ENCODE data around the gene MARCHF9.

The MARCHF9 gene

DNA sequence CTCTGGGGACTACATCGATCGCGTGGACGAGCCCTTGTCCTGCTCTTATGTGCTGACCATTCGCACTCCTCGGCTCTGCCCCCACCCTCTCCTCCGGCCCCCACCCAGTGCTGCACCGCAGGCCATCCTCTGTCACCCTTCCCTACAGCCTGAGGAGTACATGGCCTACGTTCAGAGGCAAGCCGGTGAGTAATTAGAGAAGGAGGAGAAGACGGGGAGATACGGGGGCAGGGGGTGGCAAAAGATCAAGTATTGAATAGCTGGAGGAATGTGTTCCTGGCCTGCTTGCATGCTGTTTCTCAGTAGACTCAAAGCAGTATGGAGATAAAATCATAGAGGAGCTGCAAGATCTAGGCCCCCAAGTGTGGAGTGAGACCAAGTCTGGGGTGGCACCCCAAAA lies 39.1 kb upstream of the MARCHF9 start:
- TF ChIP-seq POLR2A (IDR thresholded peaks at IDR 0.05; ENCODE audit: extremely low read depth, insufficient read length) (no peak), CTCF (IDR thresholded peaks at IDR 0.05; ENCODE audit: low read depth, low read length) (no peak), MYC (IDR thresholded peaks at IDR 0.05; ENCODE audit: low read depth, low read length) (no peak)
- TF ChIP-seq, protein P1, sequence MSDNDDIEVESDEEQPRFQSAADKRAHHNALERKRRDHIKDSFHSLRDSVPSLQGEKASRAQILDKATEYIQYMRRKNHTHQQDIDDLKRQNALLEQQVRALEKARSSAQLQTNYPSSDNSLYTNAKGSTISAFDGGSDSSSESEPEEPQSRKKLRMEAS (IDR thresholded peaks at IDR 0.05; ENCODE audit: low read depth, low read length), result no peak
- DNase-seq (ENCODE audit: low read depth), result no peak
- H3K4me3 ChIP-seq (ENCODE audit: low read depth, low read length), result no peak overlapping the region

GRCh38 chr12:57716305-57716704 lies 38.6 kb upstream of the MARCHF9 start:
- TF ChIP-seq POLR2A (IDR thresholded peaks at IDR 0.05; ENCODE audit: extremely low read depth, insufficient read length) (no peak), MYC (IDR thresholded peaks at IDR 0.05; ENCODE audit: low read depth, low read length) (no peak), CTCF (IDR thresholded peaks at IDR 0.05; ENCODE audit: low read depth, low read length) (no peak)
- TF ChIP-seq, protein P1 (IDR thresholded peaks at IDR 0.05; ENCODE audit: low read depth, low read length), result no peak
- H3K4me3 ChIP-seq (ENCODE audit: low read depth, low read length), result no peak overlapping the region
- no peak for DNase-seq (ENCODE audit: low read depth)

DNA sequence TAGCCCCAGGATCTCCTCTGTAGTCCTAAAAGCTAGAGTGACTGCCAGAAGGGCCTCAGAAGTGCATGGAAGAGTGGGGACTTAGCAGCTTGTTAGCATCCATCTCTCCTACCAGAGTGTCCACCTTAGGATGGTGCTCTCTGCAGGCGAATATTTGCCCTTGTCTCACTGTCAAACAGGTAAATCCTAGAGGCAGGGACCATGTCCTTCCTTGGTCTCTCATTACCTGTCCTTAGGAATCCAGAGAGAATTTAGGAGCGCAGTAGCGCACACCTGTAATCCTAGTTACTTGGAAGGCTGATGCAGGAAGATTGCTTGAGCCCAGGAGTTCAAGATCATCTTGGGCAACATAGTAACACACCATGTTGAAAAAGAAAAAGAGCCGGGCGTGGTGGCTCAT lies 37.8 kb upstream of the MARCHF9 start:
- TF ChIP-seq, protein P1 (IDR thresholded peaks at IDR 0.05; ENCODE audit: low read depth, low read length), result no peak
- no peak for TF ChIP-seq CTCF (IDR thresholded peaks at IDR 0.05; ENCODE audit: low read depth, low read length)
- no peak for TF ChIP-seq MYC (IDR thresholded peaks at IDR 0.05; ENCODE audit: low read depth, low read length)
- no peak for TF ChIP-seq POLR2A (IDR thresholded peaks at IDR 0.05; ENCODE audit: extremely low read depth, insufficient read length)
- DNase-seq (ENCODE audit: low read depth), result no peak

DNA sequence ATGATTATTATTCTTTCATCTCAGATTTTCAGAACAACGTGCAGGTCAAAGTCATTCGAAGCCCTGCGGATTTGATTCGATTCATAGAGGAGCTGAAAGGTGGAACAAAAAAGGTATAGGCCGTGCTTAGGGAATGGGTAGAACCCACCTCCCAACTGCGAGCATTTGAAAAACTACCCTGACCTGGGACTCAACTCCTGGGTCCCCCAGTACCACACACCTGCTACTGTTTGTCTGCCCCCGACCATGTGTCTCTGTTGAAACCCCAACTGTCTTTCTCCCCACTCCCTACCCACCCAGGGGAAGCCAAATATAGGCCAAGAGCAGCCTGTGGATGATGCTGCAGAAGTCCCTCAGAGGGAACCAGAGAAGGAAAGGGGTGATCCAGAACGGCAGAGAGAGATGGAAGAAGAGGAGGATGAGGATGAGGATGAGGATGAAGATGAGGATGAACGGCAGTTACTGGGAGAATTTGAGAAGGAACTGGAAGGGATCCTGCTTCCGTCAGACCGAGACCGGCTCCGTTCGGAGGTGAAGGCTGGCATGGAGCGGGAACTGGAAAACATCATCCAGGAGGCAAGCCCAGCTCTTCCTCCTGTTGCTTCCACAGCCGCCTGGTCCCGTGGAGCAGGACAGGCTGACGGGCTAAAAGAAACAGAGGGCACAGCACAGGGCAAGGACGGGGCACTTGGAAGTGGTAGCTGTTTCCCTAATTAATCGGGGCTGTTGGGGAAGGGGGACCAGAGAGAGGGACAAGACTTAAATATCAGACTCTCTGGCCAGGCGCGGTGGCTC lies 36.9 kb upstream of the MARCHF9 start:
- TF ChIP-seq CTCF (IDR thresholded peaks at IDR 0.05; ENCODE audit: low read depth, low read length) (no peak), POLR2A (IDR thresholded peaks at IDR 0.05; ENCODE audit: extremely low read depth, insufficient read length) (no peak), MYC (IDR thresholded peaks at IDR 0.05; ENCODE audit: low read depth, low read length) (no peak)
- TF ChIP-seq, protein P1 (IDR thresholded peaks at IDR 0.05; ENCODE audit: low read depth, low read length), result no peak
- no peak overlapping the region for H3K4me3 ChIP-seq (ENCODE audit: low read depth, low read length)
- DNase-seq (ENCODE audit: low read depth), result no peak

More for the DNA sequence above, 37.8 kb upstream of the MARCHF9 start:
- H3K4me3 ChIP-seq (ENCODE audit: low read depth, low read length), result no peak overlapping the region

DNA sequence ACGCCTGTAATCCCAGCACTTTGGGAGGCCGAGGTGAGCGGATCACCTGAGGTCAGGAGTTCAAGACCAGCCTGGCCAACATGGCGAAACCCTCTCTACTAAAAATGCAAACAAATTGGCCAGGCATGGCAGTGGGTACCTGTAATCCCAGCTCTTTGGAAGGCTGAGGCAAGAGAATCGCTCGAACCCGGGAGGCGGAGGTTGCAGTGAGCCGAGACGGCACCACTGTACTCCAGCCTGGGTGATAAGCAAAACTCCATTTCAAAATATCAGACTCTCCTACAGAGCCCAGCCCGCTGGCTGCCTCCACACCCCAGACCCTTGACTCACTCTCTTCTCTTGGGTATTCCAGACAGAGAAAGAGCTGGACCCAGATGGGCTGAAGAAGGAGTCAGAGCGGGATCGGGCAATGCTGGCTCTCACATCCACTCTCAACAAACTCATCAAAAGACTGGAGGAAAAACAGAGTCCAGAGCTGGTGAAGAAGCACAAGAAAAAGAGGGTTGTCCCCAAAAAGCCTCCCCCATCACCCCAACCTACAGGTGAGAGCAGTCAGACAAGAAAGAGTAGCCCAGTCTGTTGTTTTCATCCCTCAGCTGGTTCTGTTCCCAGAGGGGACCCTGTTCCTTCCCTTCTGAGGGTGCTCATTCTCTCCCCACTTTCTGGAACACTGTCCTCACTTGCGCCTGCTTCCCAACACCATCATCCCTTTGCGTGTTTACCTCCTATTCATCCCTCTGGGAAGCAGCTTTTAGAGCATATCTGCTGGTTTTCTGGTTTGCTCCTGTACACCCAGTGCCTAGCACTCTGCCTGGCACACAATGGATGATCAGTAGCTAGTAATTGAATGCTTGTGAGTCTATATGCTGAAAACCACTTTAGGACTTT lies 36.0 kb upstream of the MARCHF9 start:
- TF ChIP-seq POLR2A (IDR thresholded peaks at IDR 0.05; ENCODE audit: extremely low read depth, insufficient read length) (no peak), MYC (IDR thresholded peaks at IDR 0.05; ENCODE audit: low read depth, low read length) (no peak), CTCF (IDR thresholded peaks at IDR 0.05; ENCODE audit: low read depth, low read length) (no peak)
- TF ChIP-seq, protein P1 (IDR thresholded peaks at IDR 0.05; ENCODE audit: low read depth, low read length), result no peak
- no peak overlapping the region for H3K4me3 ChIP-seq (ENCODE audit: low read depth, low read length)
- no peak for DNase-seq (ENCODE audit: low read depth)

Measured in NB4 (cell line).